Measurements from ENCODE around the gene DCBLD1. TPM values are rescaled to one million over a fixed set of nuclear protein-coding genes. Genes with fewer than 3 reads are reported as not detected.

Gene DCBLD1
- total and polyA plus RNA-seq, 2 of the 13 experiments (the other 11 are each of a cell fraction or from before 2014, with no cell fraction given) = 23.2 to 41.5 TPM

DNA sequence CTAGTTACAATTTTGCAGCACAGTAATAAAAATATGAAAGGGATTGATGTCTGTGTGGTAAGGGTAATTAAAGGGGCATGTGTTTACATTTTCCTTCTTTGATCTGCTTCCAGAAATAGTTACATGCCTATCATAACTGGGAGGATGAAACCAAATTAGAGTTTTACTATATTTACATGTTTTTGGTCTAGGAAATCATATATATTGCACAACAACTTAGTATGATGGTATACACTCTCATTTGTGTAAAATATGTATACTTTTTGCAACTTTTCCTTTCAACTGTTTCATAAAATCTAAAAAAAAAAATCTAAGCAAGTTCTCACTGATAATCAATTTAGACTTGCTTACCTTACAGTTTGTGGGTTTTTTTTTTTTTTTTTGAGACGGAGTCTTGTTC is 32.2 kb downstream of the DCBLD1 start:
- ATAC-seq = no peak
- in situ Hi-C loops (cut with HindIII; ENCODE audit: extremely low pct_ligation_motif_present, low pct_unique_long_range_greater_than_20kb) = no loop called here
- Histone ChIP-seq H3K36me3 (replicated peaks in 1 of 2; ENCODE audit: control insufficient read depth in 1 of 2, insufficient read depth in 2 of 2, low read length in 2 of 2) (peaks cover 6 to 7% of the 10 kb centered on the region in 2 experiments; a peak in 4 of 5 replicates), H3K27ac (ENCODE audit: extremely low read length, insufficient read depth, low read length) (no peak overlapping the region), H2AFZ (ENCODE audit: low read length) (no peak overlapping the region), H3K4me2 (ENCODE audit: low read depth, low read length) (0 out of 2 replicates have a peak overlapping the region, but pooled peaks have one; percentile 10), H4K20me1 (ENCODE audit: insufficient read depth, low read length) (no peaks in the 10 kb centered on the region), H3K27me3 (ENCODE audit: control insufficient read depth in 1 of 2, insufficient read depth in 2 of 2, low read length in 2 of 2) (no peaks in the 10 kb centered on the region), H3K9me3 (ENCODE audit: low read length) (no peaks in the 10 kb centered on the region), H3K4me1 (ENCODE audit: insufficient read depth, low read length) (peaks cover 66% of the 10 kb centered on the region), H3K79me2 (ENCODE audit: insufficient read depth, low read length) (no peaks in the 10 kb centered on the region), H3K9ac (ENCODE audit: insufficient read depth, low read depth, low read length) (no peak overlapping the region), H3K4me3 (replicated peaks in 1 of 3; ENCODE audit: insufficient read depth in 1 of 3, low read depth in 2 of 3, low read length in 3 of 3) (no peak overlapping the region)
- FAIRE-seq = no peak
- ChIA-PET POLR2A (interaction anchor here (3.6 kb wide), 1 partner anchor 31 kb away, joined by 15 read pairs; the partner anchor contains the start of gene DCBLD1), CTCF (ENCODE audit: low intra/inter-chr PET ratio, low total read pairs) (no interaction called here)
- TF ChIP-seq THYN1 (CRISPR knock-in tag; IDR thresholded peaks at IDR 0.05; ENCODE audit: borderline replicate concordance, low read depth) (no peak), ZNF136 (CRISPR knock-in tag; IDR thresholded peaks at IDR 0.05; ENCODE audit: low read depth) (no peak), ZMAT3 (CRISPR knock-in tag; conservative IDR thresholded peaks at IDR 0.05) (no peak), FOXA3 (CRISPR knock-in tag; IDR thresholded peaks at IDR 0.05) (0 out of 2 replicates have a peak, but pooled peaks have one; percentile 6), CEBPB (IDR thresholded peaks at IDR 0.05; ENCODE audit: borderline replicate concordance, low read depth, low read length) (peak; percentile 51; the same call in 1 of the 2 replicates), ISL2 (CRISPR knock-in tag; IDR thresholded peaks at IDR 0.05) (0 out of 2 replicates have a peak, but pooled peaks have one; percentile 27), TCF7 (IDR thresholded peaks at IDR 0.05; ENCODE audit: low read depth) (peak; percentile 37; the same call in 1 of the 2 replicates)
- 95% methylated on average over 1 of the region's 1 CpG for WGBS (ENCODE audit: low lambda C conversion rate)
- no TSS peak for BruUV-seq (replicated peaks)
- intact Hi-C loops (cut with micrococcal nuclease; ENCODE audit: unreplicated experiment) = loop anchor here (2.0 kb wide), 2 partner anchors 30 to 34 kb away; no protein-coding TSS in a partner anchor
- DNase-seq (ENCODE audit: low spot score) = no peak

DNA sequence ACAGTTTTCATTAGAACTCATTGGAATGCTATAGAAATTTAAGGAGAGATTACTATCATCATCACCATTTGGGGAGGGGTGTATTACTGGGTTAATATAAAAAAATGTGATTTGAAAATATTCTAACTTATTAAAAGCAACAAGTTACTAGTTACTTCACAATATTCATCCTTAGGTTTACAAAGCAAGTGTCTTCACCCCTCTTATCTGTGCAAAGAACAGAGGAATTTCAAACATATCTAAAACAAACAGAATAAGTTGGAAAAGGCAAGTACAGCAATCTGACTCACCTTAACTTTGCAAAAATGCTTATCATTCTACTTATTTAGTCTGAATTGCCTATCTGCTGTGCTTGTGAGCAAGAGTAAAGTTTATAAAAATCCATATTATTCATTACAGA is 32.9 kb downstream of the DCBLD1 start:
- peaks cover 3 to 9% of the 10 kb centered on the region in 2 experiments; a peak in 4 of 5 replicates for H3K36me3 ChIP-seq (replicated peaks in 1 of 2; ENCODE audit: control insufficient read depth in 1 of 2, insufficient read depth in 2 of 2, low read length in 2 of 2)
- H2AFZ ChIP-seq (ENCODE audit: low read length) = no peak overlapping the region
- H3K27me3 ChIP-seq (ENCODE audit: control insufficient read depth in 1 of 2, insufficient read depth in 2 of 2, low read length in 2 of 2) = no peaks in the 10 kb centered on the region
- H3K27ac ChIP-seq (ENCODE audit: extremely low read length, insufficient read depth, low read length) = no peak overlapping the region
- no peak overlapping the region for H3K4me2 ChIP-seq (ENCODE audit: low read depth, low read length)
- H3K79me2 ChIP-seq (ENCODE audit: insufficient read depth, low read length) = no peaks in the 10 kb centered on the region
- H4K20me1 ChIP-seq (ENCODE audit: insufficient read depth, low read length) = no peaks in the 10 kb centered on the region
- ATAC-seq (peak; percentile 82), DNase-seq (ENCODE audit: low spot score) (peak; percentile 82), FAIRE-seq (no peak)
- intact Hi-C loops (cut with micrococcal nuclease; ENCODE audit: unreplicated experiment) (loop anchor here (2.0 kb wide), 2 partner anchors 29 to 35 kb away; no protein-coding TSS in a partner anchor), in situ Hi-C loops (cut with HindIII; ENCODE audit: extremely low pct_ligation_motif_present, low pct_unique_long_range_greater_than_20kb) (no loop called here)
- no peak overlapping the region for H3K9ac ChIP-seq (ENCODE audit: insufficient read depth, low read depth, low read length)
- no peaks in the 10 kb centered on the region for H3K9me3 ChIP-seq (ENCODE audit: low read length)
- no peak overlapping the region for H3K4me3 ChIP-seq (replicated peaks in 1 of 3; ENCODE audit: insufficient read depth in 1 of 3, low read depth in 2 of 3, low read length in 3 of 3)
- ChIA-PET POLR2A (interaction anchor here (3.6 kb wide), 1 partner anchor 32 kb away, joined by 15 read pairs; the partner anchor contains the start of gene DCBLD1), CTCF (ENCODE audit: low intra/inter-chr PET ratio, low total read pairs) (no interaction called here)
- H3K4me1 ChIP-seq (ENCODE audit: insufficient read depth, low read length) = peaks cover 66% of the 10 kb centered on the region
- BruUV-seq (replicated peaks) = no TSS peak
- TF ChIP-seq GATA4 (IDR thresholded peaks at IDR 0.05; ENCODE audit: borderline replicate concordance, low read depth) (peak; percentile 82), RFXAP (CRISPR knock-in tag; IDR thresholded peaks at IDR 0.05; ENCODE audit: borderline replicate concordance) (no peak), HMG20A (CRISPR knock-in tag; IDR thresholded peaks at IDR 0.05; ENCODE audit: borderline replicate concordance) (peak; percentile 34; the same call in 1 of the 2 replicates), MED1 (CRISPR knock-in tag; IDR thresholded peaks at IDR 0.05) (peak; percentile 21; the same call in 1 of the 2 replicates), SOX13 (IDR thresholded peaks at IDR 0.05) (no peak), SOX13 (CRISPR knock-in tag; conservative IDR thresholded peaks at IDR 0.05 in 1 of 2, IDR thresholded peaks at IDR 0.05 in 1 of 2) (peak in 1 of 2 experiments; percentile 69; a peak in 2 of 4 replicates), JUND (CRISPR knock-in tag; IDR thresholded peaks at IDR 0.05) (no peak), HDAC2 (CRISPR knock-in tag; IDR thresholded peaks at IDR 0.05) (peak; percentile 33; the same call in 1 of the 2 replicates), RELA (CRISPR knock-in tag; IDR thresholded peaks at IDR 0.05) (no peak)
- TF ChIP-seq, protein P1, sequence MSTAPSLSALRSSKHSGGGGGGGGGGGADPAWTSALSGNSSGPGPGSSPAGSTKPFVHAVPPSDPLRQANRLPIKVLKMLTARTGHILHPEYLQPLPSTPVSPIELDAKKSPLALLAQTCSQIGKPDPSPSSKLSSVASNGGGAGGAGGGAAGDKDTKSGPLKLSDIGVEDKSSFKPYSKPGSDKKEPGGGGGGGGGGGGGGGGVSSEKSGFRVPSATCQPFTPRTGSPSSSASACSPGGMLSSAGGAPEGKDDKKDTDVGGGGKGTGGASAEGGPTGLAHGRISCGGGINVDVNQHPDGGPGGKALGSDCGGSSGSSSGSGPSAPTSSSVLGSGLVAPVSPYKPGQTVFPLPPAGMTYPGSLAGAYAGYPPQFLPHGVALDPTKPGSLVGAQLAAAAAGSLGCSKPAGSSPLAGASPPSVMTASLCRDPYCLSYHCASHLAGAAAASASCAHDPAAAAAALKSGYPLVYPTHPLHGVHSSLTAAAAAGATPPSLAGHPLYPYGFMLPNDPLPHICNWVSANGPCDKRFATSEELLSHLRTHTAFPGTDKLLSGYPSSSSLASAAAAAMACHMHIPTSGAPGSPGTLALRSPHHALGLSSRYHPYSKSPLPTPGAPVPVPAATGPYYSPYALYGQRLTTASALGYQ (CRISPR knock-in tag; IDR thresholded peaks at IDR 0.05) = peak; percentile 54; the same call in 1 of the 2 replicates
- TF ChIP-seq, protein P2, sequence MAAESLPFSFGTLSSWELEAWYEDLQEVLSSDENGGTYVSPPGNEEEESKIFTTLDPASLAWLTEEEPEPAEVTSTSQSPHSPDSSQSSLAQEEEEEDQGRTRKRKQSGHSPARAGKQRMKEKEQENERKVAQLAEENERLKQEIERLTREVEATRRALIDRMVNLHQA (CRISPR knock-in tag; IDR thresholded peaks at IDR 0.05) = no peak
